LoVo (cell line): ENCODE results near the gene PRRT1.

Experiments
- DNase-seq: peaks from one replicate; pipeline ENCODE4 v3.0.0-alpha.2; 2016; ENCODE audit warnings: low spot score

PRRT1 gene

GRCh38 chr6:32174416-32174815, 22.7 kb upstream of the PRRT1 start:
- no peak for DNase-seq

GRCh38 chr6:32173051-32173727, 21.4 kb upstream of the PRRT1 start:
- no peak for DNase-seq

GRCh38 chr6:32171234-32171633, 19.5 kb upstream of the PRRT1 start:
- DNase-seq: no peak

- DNase-seq: no peak
Observed at GRCh38 chr6:32170294-32170693, 18.6 kb upstream of the PRRT1 start.

GRCh38 chr6:32168807-32169591, 17.3 kb upstream of the PRRT1 start:
- no peak for DNase-seq

- DNase-seq: no peak
Observed at GRCh38 chr6:32168350-32168749, 16.6 kb upstream of the PRRT1 start.

GRCh38 chr6:32167761-32168262, 16.1 kb upstream of the PRRT1 start:
- DNase-seq: no peak

GRCh38 chr6:32167154-32167760, 15.5 kb upstream of the PRRT1 start:
- no peak for DNase-seq

GRCh38 chr6:32166411-32167061, 14.8 kb upstream of the PRRT1 start:
- DNase-seq: no peak

GRCh38 chr6:32164295-32164694, 12.6 kb upstream of the PRRT1 start, which contains the start of gene EGFL8:
Gene EGFL8 (plus strand): TSS chr6:32164595. CDS start chr6:32166166, 1,571 bp downstream.
- no peak for DNase-seq

GRCh38 chr6:32163559-32164258, 12.0 kb upstream of the PRRT1 start:
- DNase-seq: no peak

- no peak for DNase-seq
Observed at GRCh38 chr6:32158052-32158451, 6.3 kb upstream of the PRRT1 start.

- no peak for DNase-seq
Observed at GRCh38 chr6:32156891-32157290, 5.2 kb upstream of the PRRT1 start.

GRCh38 chr6:32154514-32155161, 2.9 kb upstream of the PRRT1 start:
- peak; percentile 69 for DNase-seq

GRCh38 chr6:32153564-32154513, 2.1 kb upstream of the PRRT1 start, which contains the start of gene PPT2:
Gene PPT2 (plus strand): TSS chr6:32154141. CDS start chr6:32154595, 454 bp downstream.
- peak; percentile 83 for DNase-seq

GRCh38 chr6:32152769-32153563, 1.2 kb upstream of the PRRT1 start:
- no peak for DNase-seq

- DNase-seq: no peak
Observed at GRCh38 chr6:32151181-32151862, 417 bp downstream of the PRRT1 start.
